ENCODE results near the gene PATZ1.

PATZ1 gene

DNA sequence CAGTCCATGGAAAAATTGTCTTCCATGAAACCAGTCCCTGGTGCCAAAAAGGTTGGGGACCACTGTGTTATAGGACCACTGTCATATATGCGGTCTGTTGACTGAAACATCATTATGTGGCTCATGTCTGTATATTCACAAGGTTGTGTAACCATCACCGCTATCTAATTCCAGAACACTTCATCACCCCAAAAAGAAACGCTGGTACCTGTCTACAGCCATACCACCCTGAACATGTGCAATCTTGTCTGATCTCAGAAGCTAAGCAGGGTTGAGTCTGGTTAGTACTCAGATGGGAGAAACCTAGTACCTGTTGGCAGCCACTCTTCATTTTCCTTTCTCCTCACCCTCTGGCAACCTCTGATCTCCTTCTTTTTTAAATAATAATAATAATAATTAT lies 41.0 kb downstream of the PATZ1 start:
- DNase-seq (ENCODE audit: low spot score): no peak
- H3K4me3 ChIP-seq: no peak overlapping the region
- no peak overlapping the region for H3K27ac ChIP-seq
- TF ChIP-seq, protein P1, sequence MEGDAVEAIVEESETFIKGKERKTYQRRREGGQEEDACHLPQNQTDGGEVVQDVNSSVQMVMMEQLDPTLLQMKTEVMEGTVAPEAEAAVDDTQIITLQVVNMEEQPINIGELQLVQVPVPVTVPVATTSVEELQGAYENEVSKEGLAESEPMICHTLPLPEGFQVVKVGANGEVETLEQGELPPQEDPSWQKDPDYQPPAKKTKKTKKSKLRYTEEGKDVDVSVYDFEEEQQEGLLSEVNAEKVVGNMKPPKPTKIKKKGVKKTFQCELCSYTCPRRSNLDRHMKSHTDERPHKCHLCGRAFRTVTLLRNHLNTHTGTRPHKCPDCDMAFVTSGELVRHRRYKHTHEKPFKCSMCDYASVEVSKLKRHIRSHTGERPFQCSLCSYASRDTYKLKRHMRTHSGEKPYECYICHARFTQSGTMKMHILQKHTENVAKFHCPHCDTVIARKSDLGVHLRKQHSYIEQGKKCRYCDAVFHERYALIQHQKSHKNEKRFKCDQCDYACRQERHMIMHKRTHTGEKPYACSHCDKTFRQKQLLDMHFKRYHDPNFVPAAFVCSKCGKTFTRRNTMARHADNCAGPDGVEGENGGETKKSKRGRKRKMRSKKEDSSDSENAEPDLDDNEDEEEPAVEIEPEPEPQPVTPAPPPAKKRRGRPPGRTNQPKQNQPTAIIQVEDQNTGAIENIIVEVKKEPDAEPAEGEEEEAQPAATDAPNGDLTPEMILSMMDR (IDR thresholded peaks at IDR 0.05): no peak

DNA sequence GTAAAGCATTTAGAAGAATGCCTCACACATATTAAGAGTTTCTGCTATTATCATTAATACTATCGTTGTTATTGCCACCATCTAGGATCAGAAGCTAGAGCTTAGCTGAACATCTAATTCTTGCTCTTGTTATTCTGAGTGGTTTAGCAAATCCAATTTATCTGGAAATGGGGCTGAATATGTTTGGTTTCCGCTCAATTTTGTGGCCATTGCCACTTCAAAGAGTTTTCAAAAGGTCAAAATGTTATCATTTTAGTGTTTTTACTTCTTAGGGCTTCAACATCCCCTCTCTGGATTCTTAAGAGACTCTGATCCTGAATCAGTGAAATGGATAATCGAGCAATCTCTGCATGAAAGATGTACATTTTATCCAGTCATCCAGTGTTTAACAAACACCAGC lies 43.6 kb downstream of the PATZ1 start:
- TF ChIP-seq, protein P1 (IDR thresholded peaks at IDR 0.05): no peak
- DNase-seq (ENCODE audit: low spot score): no peak
- no peak overlapping the region for H3K4me3 ChIP-seq
- no peak overlapping the region for H3K27ac ChIP-seq

DNA sequence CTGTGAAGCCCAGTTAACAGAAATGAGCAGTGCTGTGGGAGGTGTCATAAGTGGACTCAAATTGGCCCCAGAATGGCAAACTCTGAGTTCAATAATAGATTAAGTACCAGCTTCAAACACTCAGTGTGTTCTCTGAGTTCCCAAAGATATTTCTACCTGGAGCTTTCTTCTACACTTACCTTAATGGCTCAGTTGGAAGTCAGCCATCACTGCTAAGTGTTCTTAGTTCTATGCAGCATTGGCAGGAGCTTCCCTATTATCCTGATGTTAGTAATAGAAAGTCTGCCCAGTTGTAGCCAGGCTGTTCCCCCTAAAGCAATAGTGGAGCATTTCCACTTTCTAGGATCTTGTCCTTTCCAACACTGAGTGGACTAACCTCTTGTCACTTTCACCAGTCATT lies 44.1 kb downstream of the PATZ1 start:
- TF ChIP-seq, protein P1 (IDR thresholded peaks at IDR 0.05): no peak
- H3K4me3 ChIP-seq: no peak overlapping the region
- no peak overlapping the region for H3K27ac ChIP-seq
- no peak for DNase-seq (ENCODE audit: low spot score)

DNA sequence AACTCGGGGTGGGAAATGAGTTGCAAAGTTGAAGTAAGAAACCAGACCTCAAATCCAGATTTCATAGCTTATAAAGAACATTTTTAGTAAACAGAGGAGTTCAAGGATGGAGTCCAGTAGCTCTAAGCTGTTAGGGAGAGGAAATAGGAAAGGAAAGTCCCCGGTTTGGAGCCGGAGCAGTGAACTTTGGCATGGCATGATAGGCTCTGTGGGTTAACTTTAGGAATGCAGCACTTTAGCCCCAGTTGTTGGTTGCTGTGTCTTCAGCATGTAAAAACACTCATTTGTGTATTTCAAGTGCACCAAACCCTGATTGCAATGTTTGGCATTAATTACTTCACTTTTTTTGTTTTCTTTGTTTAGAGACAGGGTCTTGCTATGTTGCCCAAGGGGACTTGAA lies 45.2 kb downstream of the PATZ1 start:
- H3K4me3 ChIP-seq: no peak overlapping the region
- H3K27ac ChIP-seq: no peak overlapping the region
- DNase-seq (ENCODE audit: low spot score): no peak
- TF ChIP-seq, protein P1 (IDR thresholded peaks at IDR 0.05): no peak

DNA sequence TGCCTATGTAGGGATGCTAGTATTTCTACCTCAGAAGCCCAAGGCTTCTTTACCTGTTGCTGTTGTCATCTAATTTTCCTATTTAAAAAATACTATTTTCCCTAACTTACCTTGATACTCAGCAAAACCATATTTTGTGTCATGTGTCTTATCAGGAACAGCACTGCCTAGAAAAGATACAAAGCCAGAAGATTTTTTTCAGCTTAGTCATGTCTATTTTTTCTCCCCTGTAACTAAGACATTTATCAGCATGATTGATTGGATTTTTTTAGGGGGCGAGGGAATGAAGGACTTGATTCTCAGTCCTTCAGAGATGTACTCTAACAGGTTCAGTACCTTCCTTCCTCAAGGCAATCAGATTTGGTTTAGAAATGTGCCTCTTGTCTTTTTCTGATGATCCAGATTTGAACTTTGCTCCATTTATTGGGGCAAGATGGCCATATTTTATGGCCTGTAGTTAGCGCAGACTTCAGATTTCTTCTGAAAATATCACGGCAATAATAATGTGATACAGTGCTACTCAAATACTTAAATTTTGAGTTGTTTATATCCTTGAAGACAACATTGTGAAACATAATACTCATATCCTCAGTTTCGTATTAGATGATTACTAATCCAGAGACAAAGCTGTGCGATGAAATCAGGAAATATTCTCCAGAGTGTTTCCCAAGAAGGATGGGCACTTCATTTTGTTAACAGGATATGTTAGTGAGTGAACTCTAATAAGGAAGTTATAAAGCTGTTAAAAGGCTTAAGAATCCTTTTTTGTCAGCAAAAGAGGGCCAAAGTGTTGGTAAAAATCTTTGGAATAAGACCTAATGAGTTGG lies 50.1 kb downstream of the PATZ1 start:
- TF ChIP-seq, protein P1 (IDR thresholded peaks at IDR 0.05): no peak
- DNase-seq (ENCODE audit: low spot score): no peak
- Histone ChIP-seq H3K27ac (peak overlapping the region; percentile 69 to 82), H3K4me3 (peak overlapping the region; percentile 33)

DNA sequence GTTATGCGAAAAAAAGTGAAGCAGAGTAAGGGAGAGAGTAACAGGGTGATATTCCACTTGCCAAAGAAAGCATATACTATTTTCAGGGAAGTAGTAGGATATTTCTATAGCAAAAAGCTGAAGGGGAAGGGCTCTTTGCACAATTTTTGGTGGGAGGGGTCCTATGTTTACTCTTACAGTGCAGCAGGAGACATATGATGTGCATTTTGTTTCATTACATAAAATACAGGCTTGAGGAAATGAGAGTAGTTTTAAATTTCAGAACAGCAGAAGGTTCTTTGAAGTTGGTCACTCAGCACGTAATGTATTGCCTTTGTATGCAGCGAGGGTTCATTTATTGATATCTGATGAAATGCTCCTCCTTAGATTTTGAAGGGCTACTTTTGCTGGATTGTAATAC lies 50.8 kb downstream of the PATZ1 start:
- peak overlapping the region; percentile 69 to 82 for H3K27ac ChIP-seq
- no peak for DNase-seq (ENCODE audit: low spot score)
- TF ChIP-seq, protein P1 (IDR thresholded peaks at IDR 0.05): no peak
- H3K4me3 ChIP-seq: no peak overlapping the region
